ENCODE results near the gene MUC2. TPM values are rescaled to one million over a fixed set of nuclear protein-coding genes. Genes with fewer than 3 reads are reported as not detected.

Gene MUC2
- total and polyA plus RNA-seq, 2 of the 13 experiments (the other 11 are each of a cell fraction or from before 2014, with no cell fraction given) = not detected

DNA sequence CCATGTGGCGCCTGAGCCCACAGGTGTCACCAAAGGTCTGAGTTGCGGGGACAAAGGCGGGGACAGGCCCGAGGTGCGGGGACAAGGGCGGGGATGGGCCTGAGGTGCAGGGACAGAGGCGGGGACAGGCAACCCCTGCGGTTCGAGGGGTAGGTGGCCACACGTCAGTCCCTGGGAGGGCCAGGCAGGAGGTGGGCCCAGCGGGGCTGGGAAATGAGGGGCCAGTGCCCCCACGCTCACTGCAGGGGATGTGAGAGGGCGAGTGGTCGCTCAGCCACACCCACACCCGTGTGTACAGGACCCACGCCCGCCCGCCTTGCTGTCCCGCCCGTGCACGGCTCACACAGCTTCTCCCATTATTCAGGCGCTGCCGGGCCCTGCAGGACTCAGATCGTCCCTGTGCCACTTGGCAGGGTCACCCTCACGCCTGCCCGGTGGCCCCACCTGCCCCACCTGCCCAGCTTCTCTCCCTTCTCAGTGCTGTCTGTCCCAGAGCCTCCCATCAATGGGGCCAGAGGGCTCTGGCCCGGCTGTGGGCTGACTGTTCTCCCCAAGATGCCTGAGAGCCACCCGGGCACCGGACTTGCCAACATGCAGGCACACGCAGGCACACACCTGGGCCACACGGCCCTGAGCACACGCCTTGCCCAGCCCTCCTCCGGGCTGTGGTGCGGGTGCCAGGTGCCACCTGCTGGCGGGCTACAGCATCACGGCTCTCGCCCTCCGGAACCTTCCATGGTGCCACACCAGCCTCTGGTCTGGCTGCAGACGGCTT lies 23.9 kb upstream of the MUC2 start:
- peaks cover 21 to 89% of the 10 kb centered on the region in 2 experiments for H3K27me3 ChIP-seq (ENCODE audit: control insufficient read depth in 1 of 2, insufficient read depth in 2 of 2, low read length in 2 of 2)
- DNase-seq (ENCODE audit: low spot score) (peak; percentile 53), FAIRE-seq (peak; percentile 23), ATAC-seq (peak; percentile 94)
- H3K4me2 ChIP-seq (ENCODE audit: low read depth, low read length) = no peak overlapping the region
- H3K36me3 ChIP-seq (replicated peaks in 1 of 2; ENCODE audit: control insufficient read depth in 1 of 2, insufficient read depth in 2 of 2, low read length in 2 of 2) = no peaks in the 10 kb centered on the region
- in situ Hi-C loops (cut with HindIII; ENCODE audit: extremely low pct_ligation_motif_present, low pct_unique_long_range_greater_than_20kb) (loop anchor here (10.0 kb wide), 1 partner anchor 166 kb away; no protein-coding TSS in a partner anchor), intact Hi-C loops (cut with micrococcal nuclease; ENCODE audit: unreplicated experiment) (loop anchor here (1.0 kb wide), 1 partner anchor 152 kb away; no protein-coding TSS in a partner anchor)
- POLR2A ChIA-PET = interaction anchor here (1.1 kb wide), 1 partner anchor 207 kb away, joined by 3 read pairs; no protein-coding TSS in a partner anchor
- H3K4me1 ChIP-seq (ENCODE audit: insufficient read depth, low read length) = no peaks in the 10 kb centered on the region
- no peaks in the 10 kb centered on the region for H4K20me1 ChIP-seq (ENCODE audit: insufficient read depth, low read length)
- no peak overlapping the region for H3K27ac ChIP-seq (ENCODE audit: extremely low read length, insufficient read depth, low read length)
- WGBS (ENCODE audit: low lambda C conversion rate) = 42% methylated on average over 13 of the region's 39 CpGs
- H3K9me3 ChIP-seq (ENCODE audit: low read length) = no peaks in the 10 kb centered on the region
- H3K4me3 ChIP-seq (replicated peaks in 1 of 3; ENCODE audit: insufficient read depth in 1 of 3, low read depth in 2 of 3, low read length in 3 of 3) = no peak overlapping the region; a peak in 1 of 6 replicates
- H3K9ac ChIP-seq (ENCODE audit: insufficient read depth, low read depth, low read length) = no peak overlapping the region
- CTCF ChIA-PET (ENCODE audit: low intra/inter-chr PET ratio, low total read pairs) = interaction anchor here (1.0 to 1.6 kb wide), 3 partner anchors 152 to 202 kb away, joined by 3 to 8 read pairs (median 6); no protein-coding TSS in a partner anchor
- BruUV-seq (replicated peaks) = no TSS peak
- no peak overlapping the region for H2AFZ ChIP-seq (ENCODE audit: low read length)
- no peaks in the 10 kb centered on the region for H3K79me2 ChIP-seq (ENCODE audit: insufficient read depth, low read length)
- TF ChIP-seq ERF (CRISPR knock-in tag; IDR thresholded peaks at IDR 0.05) (peak; percentile 61; the same call in 1 of the 2 replicates), ZNF768 (CRISPR knock-in tag; IDR thresholded peaks at IDR 0.05) (peak; percentile 23; the same call in 1 of the 2 replicates), ZBTB42 (CRISPR knock-in tag; IDR thresholded peaks at IDR 0.05) (0 out of 2 replicates have a peak, but pooled peaks have one; percentile 36), ZNF326 (CRISPR knock-in tag; IDR thresholded peaks at IDR 0.05; ENCODE audit: borderline replicate concordance) (no peak), TBX3 (IDR thresholded peaks at IDR 0.05; ENCODE audit: borderline replicate concordance) (no peak), ZNF24 (IDR thresholded peaks at IDR 0.05) (no peak), IRF2 (CRISPR knock-in tag; IDR thresholded peaks at IDR 0.05) (peak; percentile 39; the same call in 1 of the 2 replicates), ZNF678 (CRISPR knock-in tag; IDR thresholded peaks at IDR 0.05) (no peak), MEIS1 (CRISPR knock-in tag; IDR thresholded peaks at IDR 0.05; ENCODE audit: borderline replicate concordance) (0 out of 2 replicates have a peak, but pooled peaks have one; percentile 42), FOSL2 (CRISPR knock-in tag; IDR thresholded peaks at IDR 0.05) (peak; percentile 35; the same call in 1 of the 2 replicates), RAD21 (CRISPR knock-in tag; IDR thresholded peaks at IDR 0.05) (peak; percentile 96), KDM2A (CRISPR knock-in tag; IDR thresholded peaks at IDR 0.05; ENCODE audit: borderline replicate concordance, low read depth) (peak; percentile 84), CEBPG (CRISPR knock-in tag; IDR thresholded peaks at IDR 0.05) (0 out of 2 replicates have a peak, but pooled peaks have one; percentile 14), CBFB (CRISPR knock-in tag; IDR thresholded peaks at IDR 0.05) (0 out of 2 replicates have a peak, but pooled peaks have one; percentile 28), ZFP37 (CRISPR knock-in tag; IDR thresholded peaks at IDR 0.05; ENCODE audit: borderline replicate concordance) (no peak)
- TF ChIP-seq, protein P1, sequence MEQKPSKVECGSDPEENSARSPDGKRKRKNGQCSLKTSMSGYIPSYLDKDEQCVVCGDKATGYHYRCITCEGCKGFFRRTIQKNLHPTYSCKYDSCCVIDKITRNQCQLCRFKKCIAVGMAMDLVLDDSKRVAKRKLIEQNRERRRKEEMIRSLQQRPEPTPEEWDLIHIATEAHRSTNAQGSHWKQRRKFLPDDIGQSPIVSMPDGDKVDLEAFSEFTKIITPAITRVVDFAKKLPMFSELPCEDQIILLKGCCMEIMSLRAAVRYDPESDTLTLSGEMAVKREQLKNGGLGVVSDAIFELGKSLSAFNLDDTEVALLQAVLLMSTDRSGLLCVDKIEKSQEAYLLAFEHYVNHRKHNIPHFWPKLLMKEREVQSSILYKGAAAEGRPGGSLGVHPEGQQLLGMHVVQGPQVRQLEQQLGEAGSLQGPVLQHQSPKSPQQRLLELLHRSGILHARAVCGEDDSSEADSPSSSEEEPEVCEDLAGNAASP (CRISPR knock-in tag; IDR thresholded peaks at IDR 0.05; ENCODE audit: borderline replicate concordance) = peak; percentile 45; the same call in 1 of the 2 replicates
- TF ChIP-seq, protein P2, sequence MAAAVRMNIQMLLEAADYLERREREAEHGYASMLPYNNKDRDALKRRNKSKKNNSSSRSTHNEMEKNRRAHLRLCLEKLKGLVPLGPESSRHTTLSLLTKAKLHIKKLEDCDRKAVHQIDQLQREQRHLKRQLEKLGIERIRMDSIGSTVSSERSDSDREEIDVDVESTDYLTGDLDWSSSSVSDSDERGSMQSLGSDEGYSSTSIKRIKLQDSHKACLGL (CRISPR knock-in tag; IDR thresholded peaks at IDR 0.05) = peak; percentile 66; the same call in 1 of the 2 replicates
- TF ChIP-seq, protein P3, sequence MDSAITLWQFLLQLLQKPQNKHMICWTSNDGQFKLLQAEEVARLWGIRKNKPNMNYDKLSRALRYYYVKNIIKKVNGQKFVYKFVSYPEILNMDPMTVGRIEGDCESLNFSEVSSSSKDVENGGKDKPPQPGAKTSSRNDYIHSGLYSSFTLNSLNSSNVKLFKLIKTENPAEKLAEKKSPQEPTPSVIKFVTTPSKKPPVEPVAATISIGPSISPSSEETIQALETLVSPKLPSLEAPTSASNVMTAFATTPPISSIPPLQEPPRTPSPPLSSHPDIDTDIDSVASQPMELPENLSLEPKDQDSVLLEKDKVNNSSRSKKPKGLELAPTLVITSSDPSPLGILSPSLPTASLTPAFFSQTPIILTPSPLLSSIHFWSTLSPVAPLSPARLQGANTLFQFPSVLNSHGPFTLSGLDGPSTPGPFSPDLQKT (CRISPR knock-in tag; IDR thresholded peaks at IDR 0.05; ENCODE audit: borderline replicate concordance) = no peak
- TF ChIP-seq, protein P4, sequence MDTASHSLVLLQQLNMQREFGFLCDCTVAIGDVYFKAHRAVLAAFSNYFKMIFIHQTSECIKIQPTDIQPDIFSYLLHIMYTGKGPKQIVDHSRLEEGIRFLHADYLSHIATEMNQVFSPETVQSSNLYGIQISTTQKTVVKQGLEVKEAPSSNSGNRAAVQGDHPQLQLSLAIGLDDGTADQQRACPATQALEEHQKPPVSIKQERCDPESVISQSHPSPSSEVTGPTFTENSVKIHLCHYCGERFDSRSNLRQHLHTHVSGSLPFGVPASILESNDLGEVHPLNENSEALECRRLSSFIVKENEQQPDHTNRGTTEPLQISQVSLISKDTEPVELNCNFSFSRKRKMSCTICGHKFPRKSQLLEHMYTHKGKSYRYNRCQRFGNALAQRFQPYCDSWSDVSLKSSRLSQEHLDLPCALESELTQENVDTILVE (CRISPR knock-in tag; IDR thresholded peaks at IDR 0.05) = 0 out of 2 replicates have a peak, but pooled peaks have one; percentile 32

All from HepG2 (cell line).